ENCODE results near the gene ARHGEF7.

The ARHGEF7 gene

DNA sequence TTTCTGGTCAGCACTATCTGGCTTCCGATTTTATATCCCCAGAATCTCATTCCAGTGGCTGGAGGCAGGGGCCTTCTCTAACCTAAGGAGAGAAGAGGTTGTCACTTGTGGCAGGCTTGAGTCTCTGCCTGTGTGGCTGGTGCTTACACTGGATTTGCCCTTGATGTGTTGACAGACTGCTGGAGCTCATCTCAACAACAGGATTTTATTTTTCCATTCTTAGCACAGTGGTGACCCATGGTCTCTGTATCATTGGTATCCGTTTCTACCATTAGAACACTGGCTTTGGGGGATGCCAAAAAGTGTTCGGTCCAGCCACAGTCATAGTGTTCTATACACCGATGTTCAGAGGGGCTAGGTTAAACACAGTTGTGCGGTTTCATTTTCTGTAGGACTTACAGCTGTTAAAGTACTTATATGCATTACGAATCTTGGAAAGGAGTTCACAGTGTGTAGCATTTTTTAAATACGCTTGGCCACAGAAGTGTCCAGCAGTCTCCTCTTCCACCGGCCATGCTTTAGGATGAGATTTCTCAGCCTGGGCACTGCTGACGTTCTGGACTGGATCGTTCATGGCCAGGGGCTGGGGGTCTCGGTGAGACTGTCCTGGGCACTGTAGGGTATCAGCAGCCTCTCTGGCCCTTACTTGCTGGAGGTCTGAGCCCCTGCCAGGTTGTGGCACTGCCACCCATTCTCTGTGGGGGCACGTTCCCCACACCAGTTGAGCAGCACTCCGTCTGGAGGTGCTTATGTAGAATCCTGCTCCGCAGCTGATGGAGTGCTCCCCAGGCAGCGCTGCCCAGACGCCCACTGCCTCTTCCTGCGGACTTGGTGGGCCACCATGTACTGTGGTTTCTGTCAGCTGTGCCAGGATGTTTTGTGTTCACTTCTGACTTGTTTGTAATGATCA, 163.9 kb downstream of the ARHGEF7 start:
- H3K4me3 ChIP-seq: no peak overlapping the region
- H3K27me3 ChIP-seq: no peaks in the 10 kb centered on the region
- H3K4me2 ChIP-seq: no peak overlapping the region
- H3K27ac ChIP-seq: no peak overlapping the region; a peak in 1 of 22 replicates
- peaks cover 15 to 30% (median 22%) of the 10 kb centered on the region in 10 experiments for H3K4me1 ChIP-seq
- H3K9ac ChIP-seq: no peak overlapping the region
- TF ChIP-seq Cebpa-rat (IDR thresholded peaks at IDR 0.05): no peak
- H4K20me1 ChIP-seq: peaks cover 0 to 65% (median 24%) of the 10 kb centered on the region in 11 experiments; a peak in 12 of 22 replicates
- H3K9me3 ChIP-seq (replicated peaks in 1 of 11): no peaks in the 10 kb centered on the region
- peaks cover 79 to 100% (median 90%) of the 10 kb centered on the region in 11 experiments for H3K36me3 ChIP-seq

DNA sequence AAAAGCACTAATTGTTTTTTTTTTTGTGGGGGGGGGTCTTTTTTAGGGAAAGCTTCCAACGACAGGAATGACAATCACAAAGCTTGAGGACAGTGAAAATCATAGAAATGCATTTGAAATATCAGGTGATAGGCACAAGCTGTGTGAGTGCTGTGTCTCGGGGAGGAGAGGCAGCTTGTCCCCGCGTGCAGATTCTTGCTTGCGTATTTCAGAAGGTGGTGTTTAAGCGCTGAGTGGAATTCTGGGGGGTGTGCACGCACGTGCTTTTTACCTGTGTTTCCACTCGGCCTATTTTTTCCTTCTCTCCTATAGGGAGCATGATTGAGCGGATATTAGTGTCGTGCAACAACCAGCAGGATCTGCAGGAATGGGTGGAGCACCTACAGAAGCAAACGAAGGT, 165.1 kb downstream of the ARHGEF7 start:
- Histone ChIP-seq H3K9me3 (replicated peaks in 1 of 11) (no peaks in the 10 kb centered on the region), H3K36me3 (peaks cover 81 to 100% (median 91%) of the 10 kb centered on the region in 11 experiments), H3K27me3 (no peaks in the 10 kb centered on the region), H3K4me2 (0 out of 22 replicates have a peak overlapping the region, but pooled peaks of 1 of the 11 experiments have one; percentile 11), H3K4me3 (no peak overlapping the region), H3K9ac (no peak overlapping the region), H3K27ac (no peak overlapping the region), H4K20me1 (peaks cover 0 to 74% (median 25%) of the 10 kb centered on the region in 11 experiments; a peak in 13 of 22 replicates), H3K4me1 (peaks cover 15 to 30% (median 22%) of the 10 kb centered on the region in 10 experiments)
- TF ChIP-seq Cebpa-rat (IDR thresholded peaks at IDR 0.05): no peak

DNA sequence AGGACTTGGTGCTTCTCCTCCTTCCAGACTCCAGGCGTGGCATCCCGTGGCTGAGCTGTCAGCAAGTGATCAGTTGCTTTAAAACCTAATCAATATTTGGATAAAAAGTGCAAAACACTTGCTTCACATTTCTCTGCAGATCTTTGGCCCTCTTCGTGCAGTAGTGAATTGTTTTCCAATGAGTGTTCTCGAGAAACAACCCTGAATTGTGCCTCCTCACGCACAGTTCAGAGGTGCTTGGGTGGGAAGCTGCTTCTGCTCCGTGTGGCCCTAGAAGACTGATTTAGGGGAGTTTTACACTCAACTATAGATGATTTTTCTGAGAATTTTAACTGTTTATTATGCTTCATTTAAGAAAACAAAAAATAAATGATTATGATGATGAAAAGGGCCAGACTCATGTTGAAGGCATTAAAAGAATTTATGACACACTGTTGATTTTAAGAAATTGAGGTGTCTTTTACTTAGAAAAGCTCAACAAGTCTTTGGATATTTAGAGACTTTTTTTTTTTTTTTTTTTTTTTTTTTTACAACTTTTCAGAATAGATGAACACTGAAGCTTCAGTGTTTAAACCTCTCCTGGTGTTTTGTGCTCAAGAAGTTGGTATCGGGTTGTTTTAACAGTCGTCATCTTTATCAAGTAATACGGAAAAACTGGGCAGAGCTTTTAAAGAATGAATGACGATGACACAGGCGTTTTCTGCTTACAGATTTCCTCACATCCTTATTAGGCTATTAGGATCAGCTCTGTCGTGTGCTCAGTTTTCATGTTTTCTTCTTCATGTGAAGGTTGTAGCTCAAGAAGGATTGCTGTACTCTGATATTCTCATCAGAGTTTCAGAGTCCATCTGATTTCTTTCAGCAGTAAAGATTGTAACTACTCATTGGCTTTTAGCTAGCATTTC, 165.8 kb downstream of the ARHGEF7 start:
- Histone ChIP-seq H3K27ac (peak overlapping the region in 8 of 11 experiments; percentile 23 to 64 (median 52); a peak in 16 of 22 replicates), H3K9ac (peak overlapping the region in 3 of 11 experiments; percentile 15 to 41 (median 16); a peak in 1 of 22 replicates), H3K9me3 (replicated peaks in 1 of 11) (no peaks in the 10 kb centered on the region), H4K20me1 (peaks cover 0 to 81% (median 30%) of the 10 kb centered on the region in 11 experiments; a peak in 14 of 22 replicates), H3K36me3 (peaks cover 81 to 100% (median 91%) of the 10 kb centered on the region in 11 experiments), H3K27me3 (no peaks in the 10 kb centered on the region), H3K4me3 (no peak overlapping the region), H3K4me2 (peak overlapping the region; percentile 39 to 82 (median 59)), H3K4me1 (peaks cover 15 to 30% (median 22%) of the 10 kb centered on the region in 10 experiments)
- TF ChIP-seq Cebpa-rat (IDR thresholded peaks at IDR 0.05): no peak

DNA sequence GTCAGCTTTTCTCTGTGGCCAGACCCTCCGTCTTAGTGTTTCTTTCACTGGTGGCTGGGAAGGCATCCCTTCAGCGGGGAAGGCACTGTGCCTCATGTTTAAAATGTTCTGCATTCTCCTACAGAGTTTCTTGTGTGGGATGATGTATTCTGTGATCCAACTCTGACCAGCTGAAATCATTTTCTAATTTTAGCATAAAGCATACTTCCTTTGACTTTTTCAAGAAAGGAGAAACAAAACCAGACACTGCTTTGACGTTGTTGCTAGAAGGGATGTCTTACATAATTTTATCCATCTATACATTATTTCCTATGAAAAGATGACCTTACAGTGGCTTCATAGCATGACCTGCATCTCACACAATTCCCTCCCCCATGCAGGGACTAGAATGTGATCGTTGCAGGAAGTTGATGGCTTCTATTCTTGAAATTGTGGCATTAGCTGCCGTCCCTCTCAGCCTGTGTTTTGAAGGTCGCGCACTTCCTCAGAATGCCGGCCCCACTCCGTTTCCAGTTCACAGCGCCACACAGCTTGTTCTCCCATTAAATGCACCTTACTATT, 166.7 kb downstream of the ARHGEF7 start:
- H3K9ac ChIP-seq: peak overlapping the region in 5 of 11 experiments; percentile 9 to 41 (median 16); a peak in 2 of 22 replicates
- H3K9me3 ChIP-seq (replicated peaks in 1 of 11): no peaks in the 10 kb centered on the region
- peaks cover 5 to 90% (median 39%) of the 10 kb centered on the region in 11 experiments; a peak in 15 of 22 replicates for H4K20me1 ChIP-seq
- no peaks in the 10 kb centered on the region for H3K27me3 ChIP-seq
- peaks cover 81 to 100% (median 91%) of the 10 kb centered on the region in 11 experiments for H3K36me3 ChIP-seq
- H3K27ac ChIP-seq: peak overlapping the region in 9 of 11 experiments; percentile 23 to 64 (median 54); a peak in 18 of 22 replicates
- peak overlapping the region; percentile 39 to 82 (median 59) for H3K4me2 ChIP-seq
- TF ChIP-seq Cebpa-rat (IDR thresholded peaks at IDR 0.05): no peak
- H3K4me1 ChIP-seq: peaks cover 15 to 30% (median 22%) of the 10 kb centered on the region in 10 experiments
- no peak overlapping the region for H3K4me3 ChIP-seq

DNA sequence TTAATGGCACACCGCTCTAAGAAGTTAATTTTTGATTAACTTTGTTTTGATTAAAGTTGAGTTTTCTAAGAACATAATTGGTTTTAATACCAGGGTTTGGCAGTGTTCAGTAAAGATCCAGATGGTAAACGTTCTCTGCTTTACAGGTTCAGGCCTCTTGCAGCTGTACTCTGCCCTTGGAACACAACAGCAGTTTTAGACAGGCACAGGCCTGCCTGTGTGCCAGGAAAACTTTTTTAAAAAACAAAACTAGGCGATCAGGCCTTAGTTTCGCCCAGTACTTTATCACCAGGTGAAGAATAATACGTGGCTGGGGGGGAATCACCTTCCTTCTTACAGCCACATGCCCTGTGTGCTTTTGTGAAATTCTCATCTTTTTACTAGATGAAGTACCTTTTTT, 167.3 kb downstream of the ARHGEF7 start:
- Histone ChIP-seq H4K20me1 (peaks cover 5 to 96% (median 44%) of the 10 kb centered on the region in 11 experiments; a peak in 16 of 22 replicates), H3K4me2 (peak overlapping the region; percentile 39 to 82 (median 59); a peak in 21 of 22 replicates), H3K9ac (peak overlapping the region in 4 of 11 experiments; percentile 10 to 41 (median 20); a peak in 3 of 22 replicates), H3K27ac (peak overlapping the region in 9 of 11 experiments; percentile 23 to 64 (median 54); a peak in 13 of 22 replicates), H3K9me3 (replicated peaks in 1 of 11) (no peaks in the 10 kb centered on the region), H3K4me3 (no peak overlapping the region), H3K27me3 (no peaks in the 10 kb centered on the region), H3K4me1 (peaks cover 15 to 30% (median 22%) of the 10 kb centered on the region in 10 experiments), H3K36me3 (peaks cover 81 to 100% (median 92%) of the 10 kb centered on the region in 11 experiments)
- TF ChIP-seq Cebpa-rat (IDR thresholded peaks at IDR 0.05): no peak

DNA sequence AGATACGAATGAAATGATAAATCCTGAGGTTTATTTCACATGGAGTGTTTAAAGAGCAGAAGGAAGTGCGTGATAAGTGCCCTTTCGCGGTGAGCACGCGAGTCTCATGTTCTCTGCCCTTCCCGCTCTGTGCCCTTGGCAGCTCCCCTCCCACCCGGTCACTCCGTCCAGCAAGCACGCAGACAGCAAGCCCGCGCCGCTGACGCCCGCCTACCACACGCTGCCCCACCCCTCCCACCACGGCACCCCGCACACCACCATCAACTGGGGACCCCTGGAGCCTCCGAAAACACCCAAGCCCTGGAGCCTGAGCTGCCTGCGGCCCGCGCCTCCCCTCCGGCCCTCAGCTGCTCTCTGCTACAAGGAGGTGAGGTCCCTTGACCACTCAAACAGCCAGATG, 167.9 kb downstream of the ARHGEF7 start:
- Histone ChIP-seq H3K4me3 (no peak overlapping the region), H3K9me3 (replicated peaks in 1 of 11) (no peaks in the 10 kb centered on the region), H3K4me2 (peak overlapping the region in 5 of 11 experiments; percentile 62 to 82 (median 69); a peak in 9 of 22 replicates), H3K4me1 (peaks cover 15 to 30% (median 22%) of the 10 kb centered on the region in 10 experiments), H3K36me3 (peaks cover 81 to 100% (median 92%) of the 10 kb centered on the region in 11 experiments), H3K9ac (peak overlapping the region in 1 of 11 experiments; percentile 41; a peak in 1 of 22 replicates), H3K27ac (peak overlapping the region in 8 of 11 experiments; percentile 23 to 64 (median 46); a peak in 9 of 22 replicates), H4K20me1 (peaks cover 5 to 96% (median 50%) of the 10 kb centered on the region in 11 experiments; a peak in 16 of 22 replicates), H3K27me3 (no peaks in the 10 kb centered on the region)
- no peak for TF ChIP-seq Cebpa-rat (IDR thresholded peaks at IDR 0.05)

DNA sequence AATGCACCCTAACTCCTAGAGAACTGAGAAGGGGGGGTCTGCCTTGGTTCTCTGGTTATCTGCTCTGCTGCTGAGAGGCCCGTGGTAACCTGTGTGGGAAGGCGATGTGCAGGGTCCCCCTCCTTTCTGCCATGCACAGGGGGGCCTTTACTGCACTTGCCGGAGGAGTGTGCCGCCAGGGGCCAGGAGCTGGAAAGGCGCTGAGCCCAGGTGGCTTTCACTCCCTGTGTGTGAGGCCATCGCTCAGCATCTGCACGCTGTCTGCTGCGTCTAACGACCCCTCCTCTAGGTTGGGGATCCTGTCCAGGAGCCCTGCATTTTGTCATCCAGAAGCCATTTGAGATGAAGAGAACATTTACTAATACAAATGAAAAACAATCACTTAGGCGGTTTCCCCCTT, 168.3 kb downstream of the ARHGEF7 start:
- H3K27ac ChIP-seq: no peak overlapping the region; a peak in 2 of 22 replicates
- no peaks in the 10 kb centered on the region for H3K27me3 ChIP-seq
- H4K20me1 ChIP-seq: peaks cover 5 to 96% (median 50%) of the 10 kb centered on the region in 11 experiments; a peak in 16 of 22 replicates
- no peak overlapping the region for H3K4me3 ChIP-seq
- no peak overlapping the region for H3K4me2 ChIP-seq
- peaks cover 81 to 100% (median 92%) of the 10 kb centered on the region in 11 experiments for H3K36me3 ChIP-seq
- no peak for TF ChIP-seq Cebpa-rat (IDR thresholded peaks at IDR 0.05)
- H3K9ac ChIP-seq: no peak overlapping the region
- H3K4me1 ChIP-seq: peaks cover 15 to 30% (median 22%) of the 10 kb centered on the region in 10 experiments
- H3K9me3 ChIP-seq (replicated peaks in 1 of 11): no peaks in the 10 kb centered on the region

DNA sequence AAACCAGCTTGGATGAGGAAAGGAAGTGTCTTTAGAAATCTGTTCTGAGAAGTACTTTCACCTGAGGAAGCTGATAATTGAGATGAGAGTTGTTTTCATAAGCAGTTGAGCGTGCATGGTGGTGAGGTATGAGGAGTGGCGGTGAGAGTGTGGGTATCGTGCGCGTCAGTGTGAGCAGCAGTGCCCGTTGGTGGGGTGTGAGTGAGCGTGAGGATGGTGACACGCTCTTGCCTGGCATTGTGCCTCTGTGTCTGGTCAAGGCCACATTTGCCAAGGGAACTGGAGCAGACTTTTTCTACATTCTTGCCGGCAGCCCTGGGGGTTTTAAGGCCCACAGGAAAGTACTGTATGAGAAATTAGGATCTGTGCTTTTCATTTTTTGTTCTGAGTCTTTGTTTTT, 168.9 kb downstream of the ARHGEF7 start:
- Histone ChIP-seq H3K27me3 (no peaks in the 10 kb centered on the region), H3K4me3 (no peak overlapping the region), H4K20me1 (peaks cover 5 to 94% (median 48%) of the 10 kb centered on the region in 11 experiments; a peak in 16 of 22 replicates), H3K27ac (no peak overlapping the region), H3K36me3 (peaks cover 81 to 100% (median 92%) of the 10 kb centered on the region in 11 experiments), H3K4me1 (peaks cover 15 to 30% (median 22%) of the 10 kb centered on the region in 10 experiments), H3K9ac (no peak overlapping the region), H3K9me3 (replicated peaks in 1 of 11) (no peaks in the 10 kb centered on the region), H3K4me2 (no peak overlapping the region)
- TF ChIP-seq Cebpa-rat (IDR thresholded peaks at IDR 0.05): no peak

Measured in BLaER1 treated with 17β-estradiol and CSF1 and Interleukin-3, amounts not matched to agents 10 nM and 100 nM (cell line).